HG03575 (cell line): ENCODE measurements around the gene MIXL1.
"Not testable (repeated sequence)": the region's sequence is repeated elsewhere in the genome, so short reads cannot be mapped to it uniquely, and the experiment has no call there.

Experiments
- ATAC-seq: cut with Tn5 transposase; IDR thresholded peaks from one replicate; pipeline ENCODE4 v1.9.1; 2021; ENCODE audit not compliant: unreplicated experiment, insufficient number of reproducible peaks, low FRiP score; ENCODE audit errors: extremely low read depth

The MIXL1 gene

DNA sequence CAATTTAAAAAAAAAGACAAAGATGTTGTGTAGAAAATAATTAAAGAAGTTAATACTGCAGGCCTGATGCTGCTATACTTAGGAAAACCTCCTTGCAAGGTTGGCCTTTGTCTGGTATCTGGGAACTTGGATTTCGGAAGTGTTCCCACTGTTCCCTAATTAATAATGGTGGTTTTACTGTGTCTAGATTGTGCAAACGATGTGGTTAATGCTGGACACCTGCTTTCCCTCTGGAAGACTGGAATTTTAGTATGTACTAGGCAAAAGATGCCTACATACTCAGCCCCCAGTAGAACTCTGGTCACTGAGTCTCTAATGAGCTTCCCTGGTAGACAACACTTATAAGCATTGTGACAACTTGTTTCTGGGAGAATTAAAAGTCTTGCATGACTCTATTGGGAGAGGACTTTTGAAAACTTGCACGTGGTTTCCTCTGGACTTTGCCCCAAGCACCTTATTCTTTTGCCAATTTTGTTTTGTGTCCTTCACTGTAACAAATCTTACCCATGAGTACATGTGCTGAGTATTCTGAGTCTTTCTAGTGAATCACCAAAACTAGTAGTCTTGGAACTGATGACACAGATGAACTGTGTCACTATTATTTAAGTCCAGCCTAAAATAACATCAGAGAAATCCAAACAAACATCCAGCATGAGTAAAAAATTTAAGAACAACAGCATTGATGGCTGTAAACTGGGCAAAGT, 45.1 kb downstream of the MIXL1 start:
- no peak for ATAC-seq

DNA sequence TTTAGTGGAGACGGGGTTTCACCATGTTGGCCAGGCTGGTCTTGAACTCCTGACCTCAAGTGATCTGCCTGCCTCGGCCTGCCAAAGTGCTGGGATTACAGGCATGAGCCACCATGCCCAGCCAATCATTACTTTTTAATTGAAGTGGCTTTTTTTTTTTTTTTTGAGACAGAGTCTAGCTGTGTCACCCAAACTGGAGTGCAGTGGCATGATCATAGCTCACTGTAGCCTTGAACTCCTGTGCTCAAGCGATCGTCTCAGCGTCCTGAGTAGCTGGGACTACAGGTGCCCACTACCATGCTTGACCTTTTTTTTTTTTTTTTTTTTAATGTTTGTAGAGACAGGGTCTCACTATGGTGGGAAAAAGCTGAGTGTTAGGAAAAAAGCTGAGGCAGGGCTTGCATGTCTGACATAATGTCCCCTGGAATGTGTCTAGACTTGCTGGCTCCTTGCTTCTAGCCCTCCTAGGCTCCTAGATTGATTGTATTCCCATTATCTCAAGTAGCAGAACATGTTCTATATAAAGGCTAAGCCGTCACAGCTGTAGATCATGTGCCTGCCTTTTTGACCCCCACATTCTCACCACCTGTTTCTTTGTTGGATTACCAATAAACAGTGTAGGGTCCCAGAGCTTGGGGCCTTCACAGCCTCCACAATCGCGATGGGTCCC, 48.9 kb downstream of the MIXL1 start:
- not testable (repeated sequence) for ATAC-seq

- ATAC-seq: no peak
Observed at GRCh38 chr1:226274138-226274537, 50.7 kb downstream of the MIXL1 start.

DNA sequence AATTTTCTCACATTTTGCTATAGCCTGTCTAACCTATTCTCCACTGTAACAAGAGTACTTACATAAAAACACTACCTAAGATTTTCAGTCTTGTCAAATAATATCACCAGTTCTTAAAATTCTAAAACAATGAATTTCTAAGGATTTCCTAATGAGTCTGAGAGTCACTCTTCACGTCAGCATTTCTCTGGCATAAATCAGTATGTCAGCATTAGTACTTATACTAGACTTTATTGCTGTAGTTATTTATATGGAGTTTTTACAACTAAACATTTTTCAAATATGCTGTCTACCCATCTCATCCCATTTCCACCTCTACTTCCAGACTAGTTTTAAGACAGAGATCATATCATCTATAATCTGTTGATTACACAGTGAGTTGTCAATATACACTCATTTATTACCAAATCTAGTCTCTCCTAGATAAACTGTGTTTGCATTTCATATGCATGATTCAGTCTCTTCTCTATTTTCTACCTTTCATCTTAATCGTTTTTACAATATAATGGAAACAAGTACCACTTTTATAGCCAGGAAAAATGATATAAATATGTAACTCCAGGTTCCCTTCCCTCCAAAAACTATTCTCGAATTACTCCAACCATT, 52.7 kb downstream of the MIXL1 start:
- ATAC-seq: no peak
